ENCODE results near the gene SGCE.

DNA sequence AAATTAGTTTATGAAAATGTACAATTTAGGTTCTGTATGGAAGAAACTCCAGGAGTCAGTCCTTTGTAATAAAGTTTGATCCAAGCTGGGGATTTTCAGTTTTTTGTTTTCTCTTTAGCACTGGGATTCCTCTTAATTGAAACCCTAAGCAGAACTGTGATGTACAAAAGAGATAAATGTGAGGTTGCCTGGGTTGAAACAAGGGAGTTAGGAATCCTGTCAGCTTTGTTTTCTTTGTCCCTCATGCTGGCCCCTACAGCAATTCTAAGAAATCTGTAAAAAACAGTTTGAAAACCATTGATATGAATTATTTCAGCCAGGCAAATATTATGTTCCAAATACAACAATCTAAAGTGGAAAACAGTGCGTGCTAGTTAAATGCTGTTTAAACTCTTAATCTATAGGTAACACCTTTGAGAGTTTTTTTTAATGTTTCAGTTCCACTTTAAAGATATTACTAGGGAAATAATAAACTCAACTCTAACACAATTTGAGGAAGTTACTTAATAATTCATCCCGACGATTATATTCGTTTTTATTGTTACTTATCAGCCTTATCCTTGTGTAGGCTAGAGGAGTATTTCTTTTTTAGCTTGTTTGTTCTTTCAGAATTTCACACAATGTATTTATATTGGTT lies 65.3 kb downstream of the SGCE start:
- TF ChIP-seq ARHGAP35 (IDR thresholded peaks at IDR 0.05; ENCODE audit: partially characterized antibody) (no peak), KDM1A (IDR thresholded peaks at IDR 0.05) (no peak), CHD2 (IDR thresholded peaks at IDR 0.05; ENCODE audit: low read depth, low read length) (no peak), YY1 (IDR thresholded peaks at IDR 0.05; ENCODE audit: borderline replicate concordance in 1 of 3, control insufficient read depth in 1 of 3, extremely low read depth in 1 of 3, insufficient read depth in 3 of 3, insufficient read length in 1 of 3, insufficient replicate concordance in 2 of 3, low read depth in 1 of 3, low read length in 2 of 3) (no peak), POLR2AphosphoS5 (IDR thresholded peaks at IDR 0.05; ENCODE audit: control insufficient read depth, insufficient read depth, low read depth, low read length) (no peak)
